Peyer's patch (tissue), 4 donors: ENCODE data around the gene PKNOX2.

ENCODE experiments used
- POLR2A ChIP-seq, 2 donors: fragments of 450-650 bp; IDR thresholded peaks; one replicate each; pipeline ENCODE4 v1.5.1; 2017; ENCODE audit warnings: antibody characterized with exemption in 2 of 2, mild to moderate bottlenecking in 2 of 2, moderate library complexity in 2 of 2
- TF ChIP-seq, protein P1 (sequence below), 6 experiments: fragments of 450-650 bp in 4 of 6; fragments of 200-600 bp in 2 of 6; sonication (generic) in 1 of 6; IDR thresholded peaks; one replicate each; pipeline ENCODE4 v1.5.1; 2017 to 2019; ENCODE audit warnings: antibody characterized with exemption in 6 of 6, mild to moderate bottlenecking in 3 of 6, moderate library complexity in 1 of 6

- TF ChIP-seq, protein P1, sequence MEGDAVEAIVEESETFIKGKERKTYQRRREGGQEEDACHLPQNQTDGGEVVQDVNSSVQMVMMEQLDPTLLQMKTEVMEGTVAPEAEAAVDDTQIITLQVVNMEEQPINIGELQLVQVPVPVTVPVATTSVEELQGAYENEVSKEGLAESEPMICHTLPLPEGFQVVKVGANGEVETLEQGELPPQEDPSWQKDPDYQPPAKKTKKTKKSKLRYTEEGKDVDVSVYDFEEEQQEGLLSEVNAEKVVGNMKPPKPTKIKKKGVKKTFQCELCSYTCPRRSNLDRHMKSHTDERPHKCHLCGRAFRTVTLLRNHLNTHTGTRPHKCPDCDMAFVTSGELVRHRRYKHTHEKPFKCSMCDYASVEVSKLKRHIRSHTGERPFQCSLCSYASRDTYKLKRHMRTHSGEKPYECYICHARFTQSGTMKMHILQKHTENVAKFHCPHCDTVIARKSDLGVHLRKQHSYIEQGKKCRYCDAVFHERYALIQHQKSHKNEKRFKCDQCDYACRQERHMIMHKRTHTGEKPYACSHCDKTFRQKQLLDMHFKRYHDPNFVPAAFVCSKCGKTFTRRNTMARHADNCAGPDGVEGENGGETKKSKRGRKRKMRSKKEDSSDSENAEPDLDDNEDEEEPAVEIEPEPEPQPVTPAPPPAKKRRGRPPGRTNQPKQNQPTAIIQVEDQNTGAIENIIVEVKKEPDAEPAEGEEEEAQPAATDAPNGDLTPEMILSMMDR (IDR thresholded peaks at IDR 0.05): no peak
- TF ChIP-seq POLR2A (IDR thresholded peaks at IDR 0.05): no peak
Measured at GRCh38 chr11:125157953-125158680, 6.4 kb upstream of the PKNOX2 start.
